K562 (cell line): Measurements from ENCODE around the gene GOLGA8N. TPM values are rescaled to one million over a fixed set of nuclear protein-coding genes. Genes with fewer than 3 reads are reported as not detected.

Source experiments
- ATAC-seq: fragments of 200-7000 bp; cut with Tn5 transposase; 3 replicates; pipeline ENCODE4 v1.9.1; 2020; ENCODE audit warnings: moderate library complexity
- BruUV-seq: library from RNA; stranded (reverse); fragments of 400-500 nt; replicated peaks from 2 replicates; lab custom pipeline; 2021; lab: Mats Ljungman, UMichigan
- CTCF ChIA-PET: fragments of 300-600 bp; formaldehyde crosslinking; extraction: SDS; loops from one replicate; lab custom pipeline; 2021; ENCODE audit warnings: low intra/inter-chr PET ratio; lab: Yijun Ruan, JAX
- POLR2A ChIA-PET: fragments of 300-600, 350-650 bp; sonication (Branson Sonifier 250); formaldehyde crosslinking; extraction: SDS; loops from one replicate; lab custom pipeline; 2021; ENCODE audit warnings: antibody characterized with exemption, inconsistent platforms; lab: Yijun Ruan, JAX
- DNase-seq, 4 experiments: peaks; one replicate each; pipeline versions ENCODE4 v3.0.0 to v3.0.0-alpha.2; 2011 to 2018; ENCODE audit warnings: low spot score in 3 of 4, mixed read lengths in 3 of 4; ENCODE audit errors: extremely low read depth in 1 of 4
- FAIRE-seq: peaks from 2 replicates; lab custom pipeline; 2011; peaks lifted over from hg19 to GRCh38; lab: Jason Lieb, UNC
- H2AFZ ChIP-seq: 2 replicates; pipeline ENCODE4 v1.6.0; 2011; ENCODE audit warnings: low read depth, low read length, control low read depth, inconsistent platforms
- H3K27ac ChIP-seq: fragments of 200-600 bp; 3 replicates; pipeline ENCODE4 v1.8.0; 2011; ENCODE audit warnings: low read depth, mild to moderate bottlenecking, control low read depth, inconsistent platforms, low read length, moderate library complexity, mixed read lengths; ENCODE audit errors: extremely low read depth
- H3K27me3 ChIP-seq, 2 experiments: fragments of 300-600 bp in 1 of 2; 2 replicates in 1 of 2; 3 replicates in 1 of 2; pipeline versions ENCODE4 v1.6.0 to v1.8.0; 2011; ENCODE audit warnings: inconsistent platforms in 2 of 2, low read length in 2 of 2, mild to moderate bottlenecking in 1 of 2, mixed read lengths in 1 of 2, moderate library complexity in 1 of 2; ENCODE audit not compliant: control insufficient read depth in 2 of 2, insufficient read depth in 2 of 2
- H3K36me3 ChIP-seq: fragments of 300-600 bp; 3 replicates; pipeline ENCODE4 v1.8.0; 2011; ENCODE audit warnings: mild to moderate bottlenecking, low read length, inconsistent platforms; ENCODE audit not compliant: control insufficient read depth, insufficient read depth
- H3K4me1 ChIP-seq, 2 experiments: fragments of 200-600 bp in 1 of 2; replicated peaks in 1 of 2; 2 replicates in 1 of 2; 3 replicates in 1 of 2; pipeline versions ENCODE4 v1.5.1 to v1.8.0; 2011; ENCODE audit warnings: inconsistent platforms in 2 of 2, low read length in 2 of 2, mild to moderate bottlenecking in 1 of 2, mixed read lengths in 1 of 2, moderate library complexity in 1 of 2; ENCODE audit not compliant: control insufficient read depth in 2 of 2, insufficient read depth in 2 of 2
- H3K4me2 ChIP-seq: 2 replicates; pipeline ENCODE4 v1.6.1; 2011; ENCODE audit warnings: low read length, control low read depth, inconsistent platforms, mixed read lengths; ENCODE audit not compliant: insufficient read depth
- H3K4me3 ChIP-seq: fragments of 200-600 bp; sonication (generic), shearing (Covaris generic); 2 replicates; pipeline ENCODE4 v1.5.1; 2016; ENCODE audit warnings: control low read depth, inconsistent platforms
- H3K79me2 ChIP-seq: fragments of 200-600 bp; 3 replicates; pipeline ENCODE4 v1.8.0; 2011; ENCODE audit warnings: low read length, inconsistent platforms; ENCODE audit not compliant: control insufficient read depth, insufficient read depth
- H3K9ac ChIP-seq, 2 experiments: 2 replicates each; pipeline versions ENCODE4 v1.6.0 to v1.6.1; 2011; ENCODE audit warnings: low read depth in 2 of 2, low read length in 2 of 2, control low read depth in 1 of 2, inconsistent platforms in 1 of 2, mild to moderate bottlenecking in 1 of 2, mixed read lengths in 1 of 2; ENCODE audit not compliant: insufficient read depth in 1 of 2
- H3K9me1 ChIP-seq: one replicate; pipeline ENCODE4 v1.6.0; 2011; ENCODE audit warnings: inconsistent platforms, mild to moderate bottlenecking, low read length, moderate library complexity; ENCODE audit not compliant: control insufficient read depth, insufficient read depth
- H3K9me3 ChIP-seq: replicated peaks from 2 replicates; pipeline ENCODE4 v1.5.1; 2011; ENCODE audit warnings: low read depth, low read length, inconsistent platforms; ENCODE audit not compliant: control insufficient read depth, insufficient read depth
- H4K20me1 ChIP-seq: replicated peaks from 2 replicates; pipeline ENCODE4 v1.6.1; 2011; ENCODE audit warnings: low read length, inconsistent platforms, mixed read lengths; ENCODE audit not compliant: control insufficient read depth, insufficient read depth
- MAFK ChIP-seq: IDR thresholded peaks from 2 replicates; pipeline ENCODE4 v1.6.1; 2011; ENCODE audit warnings: low read length, improper control_type of control experiment
- SAP30 ChIP-seq: fragments of 200-600 bp; sonication (generic); IDR thresholded peaks from 2 replicates; pipeline ENCODE4 v1.6.1; 2012; ENCODE audit warnings: borderline replicate concordance, low read depth, mild to moderate bottlenecking, moderate library complexity, low read length, control low read depth, inconsistent platforms; ENCODE audit not compliant: insufficient read depth, poor library complexity, severe bottlenecking
- SIN3A ChIP-seq, 2 experiments: fragments of 150-350 bp in 1 of 2; IDR thresholded peaks; 2 replicates each; pipeline ENCODE4 v1.6.1; 2011 to 2016; ENCODE audit warnings: borderline replicate concordance in 2 of 2, low read depth in 2 of 2, low read length in 2 of 2, mild to moderate bottlenecking in 2 of 2, moderate library complexity in 2 of 2; ENCODE audit not compliant: control insufficient read depth in 1 of 2
- TEAD2 ChIP-seq: fragments of 450-650 bp; IDR thresholded peaks from 2 replicates; pipeline ENCODE4 v1.6.1; 2016; ENCODE audit warnings: missing genetic modification characterization, control low read depth, missing compliant biosample characterization
- TRIM24 ChIP-seq, 2 experiments: fragments of 450-650 bp; IDR thresholded peaks; 2 replicates each; pipeline ENCODE4 v1.6.1; 2016
- ZNF134 ChIP-seq: fragments of 250-450 bp; sonication (Bioruptor Pico); conservative IDR thresholded peaks from 2 replicates; pipeline ENCODE4 v1.4.0; 2020
- WGBS: fragments of 100-300 bp; shearing (Covaris generic); methylation state at CpG from one replicate; pipeline ENCODE4 v1.1.6; 2016; ENCODE audit warnings: low coverage, mixed read lengths; ENCODE audit not compliant: insufficient coverage; ENCODE audit errors: missing lambda C conversion rate; 5-methylcytosine and 5-hydroxymethylcytosine counted together
- in situ Hi-C: fragments of 300-500 bp; cut with MboI; formaldehyde crosslinking; loops from 4 replicates; pipeline ENCODE4 v1.15.0; 2018; ENCODE audit warnings: inconsistent platforms, mixed read lengths
- intact Hi-C: fragments of 100-400 bp; cut with micrococcal nuclease; formaldehyde crosslinking; loops from 2 replicates; pipeline ENCODE4 v1.14.2; 2022
- polyA plus RNA-seq, 8 experiments: library from polyadenylated mRNA; depleted of rRNA in 4 of 8; stranded (reverse) in 5 of 8; unstranded in 3 of 8; fragments of >200 nt; fragmentation: Nextera tagmentation in 2 of 8; fragmentation: Illumina TruSeq in 1 of 8; extraction: Ambion mirVana in 2 of 8; extraction: Trizol in 1 of 8; gene quantifications; 2 replicates each; pipeline versions ENCODE4 v1.2.1 to v1.2.3, GENCODE V29; 2011 to 2014; ENCODE audit warnings: inconsistent platforms in 1 of 8, missing spikeins in 1 of 8
- total RNA-seq, 7 experiments: library from RNA; depleted of rRNA in 6 of 7; stranded (reverse); fragments of >200 nt in 6 of 7; fragmentation: Illumina TruSeq in 2 of 7; extraction: Trizol in 2 of 7; gene quantifications; 2 replicates each; pipeline versions ENCODE4 v1.2.1 to v1.2.3, GENCODE V29; 2011 to 2021; ENCODE audit warnings: low replicate concordance in 1 of 7
- TF ChIP-seq, protein P1 (sequence below): fragments of 250-450 bp; sonication (Bioruptor Pico); IDR thresholded peaks from 2 replicates; pipeline ENCODE4 v1.4.0; 2020; ENCODE audit warnings: mild to moderate bottlenecking
- TF ChIP-seq, protein P2 (sequence below): fragments of 250-450 bp; sonication (Bioruptor Pico); IDR thresholded peaks from 2 replicates; pipeline ENCODE4 v1.4.0; 2020; ENCODE audit warnings: mild to moderate bottlenecking, moderate library complexity
- TF ChIP-seq, protein P3 (sequence below): sonication (generic); formaldehyde crosslinking; IDR thresholded peaks from 2 replicates; pipeline ENCODE4 v1.8.1; 2023; ENCODE audit warnings: mild to moderate bottlenecking, missing genetic modification reagents
- TF ChIP-seq, protein P4 (sequence below): conservative IDR thresholded peaks from 2 replicates; pipeline ENCODE4 v1.6.1; 2011; ENCODE audit warnings: low read depth, mild to moderate bottlenecking, low read length; ENCODE audit not compliant: control insufficient read depth
- TF ChIP-seq, protein P5 (sequence below): fragments of 450-650 bp; IDR thresholded peaks from 2 replicates; pipeline ENCODE4 v1.6.1; 2016; ENCODE audit warnings: mild to moderate bottlenecking

Gene GOLGA8N
- total and polyA plus RNA-seq, 9 of the 15 experiments (the other 6 are each of a cell fraction or from before 2014, with no cell fraction given), result 0.01 to 4.5 (median 0.24) TPM

DNA sequence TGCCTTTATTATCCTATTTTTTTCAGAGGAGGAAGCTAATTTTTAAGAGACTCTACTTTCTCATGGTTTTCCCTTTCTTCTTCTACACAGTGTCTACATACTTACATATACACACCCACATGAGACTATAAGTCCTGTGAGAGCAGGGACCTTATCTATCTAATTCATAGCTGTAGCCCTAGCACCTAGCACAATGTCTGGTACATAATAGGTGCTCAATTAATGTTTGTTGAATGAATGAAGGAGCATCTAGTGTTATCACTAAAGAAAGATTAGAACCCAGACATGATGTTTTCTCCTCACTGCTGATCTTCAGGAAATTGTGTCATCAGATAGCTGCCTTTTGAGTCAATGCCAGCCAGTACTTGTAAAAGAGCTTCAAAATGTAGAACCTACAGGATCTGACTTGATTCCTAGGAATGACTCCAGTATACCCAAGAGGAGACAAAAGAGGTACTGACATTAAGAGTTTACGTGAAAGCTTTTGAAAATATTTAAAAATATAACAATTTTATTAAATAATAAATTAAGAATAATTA is 50.7 kb downstream of the GOLGA8N start (continued):
- TF ChIP-seq MAFK, result no peak
- TF ChIP-seq, all 486 proteins: peak for 2

DNA sequence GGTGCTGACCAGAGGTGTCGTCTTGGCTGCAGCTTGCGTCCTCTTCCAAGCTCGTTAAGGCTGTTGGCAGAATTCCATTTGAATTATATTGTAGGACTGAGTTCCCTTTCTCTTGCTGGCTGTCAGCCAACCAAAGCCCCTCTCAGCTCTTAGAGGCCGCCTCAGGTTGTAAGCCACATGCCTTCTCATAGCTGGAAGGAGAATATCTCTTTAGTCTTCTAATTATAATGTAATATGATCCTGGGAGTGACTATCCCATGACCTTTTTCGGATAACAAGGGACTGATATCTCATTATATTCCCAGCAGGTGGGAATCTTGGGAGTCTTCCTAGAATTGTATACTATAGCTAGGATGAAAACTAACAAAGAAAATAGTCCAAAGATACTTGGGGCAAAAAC is 53.0 kb downstream of the GOLGA8N start:
- Histone ChIP-seq H3K9me3 (no peaks in the 10 kb centered on the region), H3K4me1 (peaks cover 5% of the 10 kb centered on the region in 2 experiments; a peak in 4 of 5 replicates), H3K36me3 (no peaks in the 10 kb centered on the region), H4K20me1 (peaks cover 7% of the 10 kb centered on the region), H3K4me2 (no peak overlapping the region), H3K4me3 (no peak overlapping the region), H3K9me1 (no peaks in the 10 kb centered on the region), H3K9ac (no peak overlapping the region), H3K27ac (no peak overlapping the region), H3K27me3 (no peaks in the 10 kb centered on the region), H3K79me2 (no peaks in the 10 kb centered on the region), H2AFZ (no peak overlapping the region)
- no TSS peak for BruUV-seq
- DNase-seq (no peak), FAIRE-seq (no peak), ATAC-seq (no peak)
- CTCF ChIA-PET, result no interaction called here
- intact Hi-C loops (no loop called here), in situ Hi-C loops (no loop called here)
- WGBS, result 46% methylated on average over 5 of the region's 5 CpGs
- POLR2A ChIA-PET, result no interaction called here
- TF ChIP-seq SIN3A (IDR thresholded peaks at IDR 0.05; ENCODE audit: borderline replicate concordance in 2 of 2, control insufficient read depth in 1 of 2, low read depth in 2 of 2, low read length in 2 of 2) (no peak), TRIM24 (IDR thresholded peaks at IDR 0.05) (no peak), ZNF134 (CRISPR knock-in tag) (no peak), SAP30 (no peak), TEAD2 (tag) (no peak)
- TF ChIP-seq, protein P1, sequence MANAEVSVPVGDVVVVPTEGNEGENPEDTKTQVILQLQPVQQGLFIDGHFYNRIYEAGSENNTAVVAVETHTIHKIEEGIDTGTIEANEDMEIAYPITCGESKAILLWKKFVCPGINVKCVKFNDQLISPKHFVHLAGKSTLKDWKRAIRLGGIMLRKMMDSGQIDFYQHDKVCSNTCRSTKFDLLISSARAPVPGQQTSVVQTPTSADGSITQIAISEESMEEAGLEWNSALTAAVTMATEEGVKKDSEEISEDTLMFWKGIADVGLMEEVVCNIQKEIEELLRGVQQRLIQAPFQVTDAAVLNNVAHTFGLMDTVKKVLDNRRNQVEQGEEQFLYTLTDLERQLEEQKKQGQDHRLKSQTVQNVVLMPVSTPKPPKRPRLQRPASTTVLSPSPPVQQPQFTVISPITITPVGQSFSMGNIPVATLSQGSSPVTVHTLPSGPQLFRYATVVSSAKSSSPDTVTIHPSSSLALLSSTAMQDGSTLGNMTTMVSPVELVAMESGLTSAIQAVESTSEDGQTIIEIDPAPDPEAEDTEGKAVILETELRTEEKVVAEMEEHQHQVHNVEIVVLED (CRISPR knock-in tag), result no peak
- TF ChIP-seq, protein P2, sequence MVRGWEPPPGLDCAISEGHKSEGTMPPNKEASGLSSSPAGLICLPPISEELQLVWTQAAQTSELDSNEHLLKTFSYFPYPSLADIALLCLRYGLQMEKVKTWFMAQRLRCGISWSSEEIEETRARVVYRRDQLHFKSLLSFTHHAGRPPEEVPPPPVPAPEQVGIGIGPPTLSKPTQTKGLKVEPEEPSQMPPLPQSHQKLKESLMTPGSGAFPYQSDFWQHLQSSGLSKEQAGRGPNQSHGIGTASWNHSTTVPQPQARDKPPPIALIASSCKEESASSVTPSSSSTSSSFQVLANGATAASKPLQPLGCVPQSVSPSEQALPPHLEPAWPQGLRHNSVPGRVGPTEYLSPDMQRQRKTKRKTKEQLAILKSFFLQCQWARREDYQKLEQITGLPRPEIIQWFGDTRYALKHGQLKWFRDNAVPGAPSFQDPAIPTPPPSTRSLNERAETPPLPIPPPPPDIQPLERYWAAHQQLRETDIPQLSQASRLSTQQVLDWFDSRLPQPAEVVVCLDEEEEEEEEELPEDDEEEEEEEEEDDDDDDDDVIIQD, result no peak
- TF ChIP-seq, protein P3, sequence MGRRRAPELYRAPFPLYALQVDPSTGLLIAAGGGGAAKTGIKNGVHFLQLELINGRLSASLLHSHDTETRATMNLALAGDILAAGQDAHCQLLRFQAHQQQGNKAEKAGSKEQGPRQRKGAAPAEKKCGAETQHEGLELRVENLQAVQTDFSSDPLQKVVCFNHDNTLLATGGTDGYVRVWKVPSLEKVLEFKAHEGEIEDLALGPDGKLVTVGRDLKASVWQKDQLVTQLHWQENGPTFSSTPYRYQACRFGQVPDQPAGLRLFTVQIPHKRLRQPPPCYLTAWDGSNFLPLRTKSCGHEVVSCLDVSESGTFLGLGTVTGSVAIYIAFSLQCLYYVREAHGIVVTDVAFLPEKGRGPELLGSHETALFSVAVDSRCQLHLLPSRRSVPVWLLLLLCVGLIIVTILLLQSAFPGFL (CRISPR knock-in tag), result no peak
- TF ChIP-seq, protein P4, sequence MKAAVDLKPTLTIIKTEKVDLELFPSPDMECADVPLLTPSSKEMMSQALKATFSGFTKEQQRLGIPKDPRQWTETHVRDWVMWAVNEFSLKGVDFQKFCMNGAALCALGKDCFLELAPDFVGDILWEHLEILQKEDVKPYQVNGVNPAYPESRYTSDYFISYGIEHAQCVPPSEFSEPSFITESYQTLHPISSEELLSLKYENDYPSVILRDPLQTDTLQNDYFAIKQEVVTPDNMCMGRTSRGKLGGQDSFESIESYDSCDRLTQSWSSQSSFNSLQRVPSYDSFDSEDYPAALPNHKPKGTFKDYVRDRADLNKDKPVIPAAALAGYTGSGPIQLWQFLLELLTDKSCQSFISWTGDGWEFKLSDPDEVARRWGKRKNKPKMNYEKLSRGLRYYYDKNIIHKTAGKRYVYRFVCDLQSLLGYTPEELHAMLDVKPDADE, result no peak
- TF ChIP-seq, protein P5, sequence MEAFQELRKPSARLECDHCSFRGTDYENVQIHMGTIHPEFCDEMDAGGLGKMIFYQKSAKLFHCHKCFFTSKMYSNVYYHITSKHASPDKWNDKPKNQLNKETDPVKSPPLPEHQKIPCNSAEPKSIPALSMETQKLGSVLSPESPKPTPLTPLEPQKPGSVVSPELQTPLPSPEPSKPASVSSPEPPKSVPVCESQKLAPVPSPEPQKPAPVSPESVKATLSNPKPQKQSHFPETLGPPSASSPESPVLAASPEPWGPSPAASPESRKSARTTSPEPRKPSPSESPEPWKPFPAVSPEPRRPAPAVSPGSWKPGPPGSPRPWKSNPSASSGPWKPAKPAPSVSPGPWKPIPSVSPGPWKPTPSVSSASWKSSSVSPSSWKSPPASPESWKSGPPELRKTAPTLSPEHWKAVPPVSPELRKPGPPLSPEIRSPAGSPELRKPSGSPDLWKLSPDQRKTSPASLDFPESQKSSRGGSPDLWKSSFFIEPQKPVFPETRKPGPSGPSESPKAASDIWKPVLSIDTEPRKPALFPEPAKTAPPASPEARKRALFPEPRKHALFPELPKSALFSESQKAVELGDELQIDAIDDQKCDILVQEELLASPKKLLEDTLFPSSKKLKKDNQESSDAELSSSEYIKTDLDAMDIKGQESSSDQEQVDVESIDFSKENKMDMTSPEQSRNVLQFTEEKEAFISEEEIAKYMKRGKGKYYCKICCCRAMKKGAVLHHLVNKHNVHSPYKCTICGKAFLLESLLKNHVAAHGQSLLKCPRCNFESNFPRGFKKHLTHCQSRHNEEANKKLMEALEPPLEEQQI, result no peak
